GM20431 (cell line): ENCODE data around the gene TEDC2.
"Not testable (repeated sequence)": the region's sequence is repeated elsewhere in the genome, so short reads cannot be mapped to it uniquely, and the experiment has no call there.

Source experiments
- in situ Hi-C: fragments of 300-500 bp; cut with MseI, MboI; formaldehyde crosslinking; loops from one replicate; pipeline ENCODE4 v1.15.0; 2020; ENCODE audit warnings: low sequenced_read_pairs; ENCODE audit not compliant: unreplicated experiment

Gene TEDC2

GRCh38 chr16:2437032-2437790, 22.7 kb upstream of the TEDC2 start:
- in situ Hi-C loops, result no loop called here

- in situ Hi-C loops, result no loop called here
Observed at GRCh38 chr16:2438121-2438520, 21.8 kb upstream of the TEDC2 start.

DNA sequence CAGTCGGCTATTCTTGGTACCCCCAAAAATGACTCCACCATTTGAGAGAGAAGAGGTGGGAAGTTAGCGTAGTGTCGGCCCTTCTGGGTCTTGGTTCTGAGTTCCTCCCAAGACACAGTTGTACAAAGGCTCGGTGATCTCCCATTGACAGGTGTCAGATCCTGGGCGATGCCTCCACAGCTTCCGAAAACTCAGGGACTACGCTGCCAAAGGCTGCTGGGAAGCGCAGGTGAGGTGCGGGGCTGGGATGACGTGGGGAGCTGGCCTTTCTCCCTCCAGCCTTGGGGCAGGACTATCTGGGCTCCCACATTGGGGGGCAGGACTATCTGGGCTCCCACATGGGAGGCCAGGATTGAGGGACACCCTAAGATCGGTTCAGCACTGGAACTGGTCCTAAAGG, 20.3 kb upstream of the TEDC2 start:
- in situ Hi-C loops, result no loop called here

GRCh38 chr16:2441143-2441804, 18.6 kb upstream of the TEDC2 start:
- in situ Hi-C loops, result not testable (repeated sequence)

GRCh38 chr16:2443555-2443954, 16.4 kb upstream of the TEDC2 start:
- in situ Hi-C loops, result no loop called here

GRCh38 chr16:2447920-2448583, 11.9 kb upstream of the TEDC2 start:
- in situ Hi-C loops, result no loop called here

- in situ Hi-C loops, result no loop called here
Observed at GRCh38 chr16:2449118-2449517, 10.8 kb upstream of the TEDC2 start.

- in situ Hi-C loops, result no loop called here
Observed at GRCh38 chr16:2450535-2450934, 9.4 kb upstream of the TEDC2 start.

- in situ Hi-C loops, result no loop called here
Observed at GRCh38 chr16:2450975-2451381, 8.9 kb upstream of the TEDC2 start.

DNA sequence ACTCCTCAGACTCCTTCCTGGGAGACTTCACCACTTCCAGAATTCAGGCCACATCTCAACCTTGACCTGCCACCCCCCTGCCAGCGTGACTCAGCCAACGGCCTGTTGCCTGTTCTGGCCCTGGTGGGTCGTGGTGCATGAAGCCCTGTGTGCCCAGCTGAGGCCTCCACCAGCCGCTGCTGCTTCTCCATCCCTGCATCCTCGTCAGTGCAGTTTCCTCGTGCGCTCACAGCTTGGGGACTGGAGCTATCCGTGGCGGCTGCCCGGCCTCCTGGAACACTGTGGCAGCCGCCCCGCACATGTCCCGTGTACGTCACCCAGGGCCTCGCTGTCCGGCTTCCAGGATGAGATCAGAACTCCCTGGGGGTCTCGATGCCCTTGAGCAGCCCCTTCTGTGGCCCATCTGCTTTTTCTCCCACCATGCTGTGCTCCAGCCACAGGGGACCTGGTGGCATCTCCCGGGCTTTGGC, 8.0 kb upstream of the TEDC2 start:
- in situ Hi-C loops, result no loop called here

GRCh38 chr16:2452650-2453049, 7.3 kb upstream of the TEDC2 start:
- in situ Hi-C loops, result no loop called here

DNA sequence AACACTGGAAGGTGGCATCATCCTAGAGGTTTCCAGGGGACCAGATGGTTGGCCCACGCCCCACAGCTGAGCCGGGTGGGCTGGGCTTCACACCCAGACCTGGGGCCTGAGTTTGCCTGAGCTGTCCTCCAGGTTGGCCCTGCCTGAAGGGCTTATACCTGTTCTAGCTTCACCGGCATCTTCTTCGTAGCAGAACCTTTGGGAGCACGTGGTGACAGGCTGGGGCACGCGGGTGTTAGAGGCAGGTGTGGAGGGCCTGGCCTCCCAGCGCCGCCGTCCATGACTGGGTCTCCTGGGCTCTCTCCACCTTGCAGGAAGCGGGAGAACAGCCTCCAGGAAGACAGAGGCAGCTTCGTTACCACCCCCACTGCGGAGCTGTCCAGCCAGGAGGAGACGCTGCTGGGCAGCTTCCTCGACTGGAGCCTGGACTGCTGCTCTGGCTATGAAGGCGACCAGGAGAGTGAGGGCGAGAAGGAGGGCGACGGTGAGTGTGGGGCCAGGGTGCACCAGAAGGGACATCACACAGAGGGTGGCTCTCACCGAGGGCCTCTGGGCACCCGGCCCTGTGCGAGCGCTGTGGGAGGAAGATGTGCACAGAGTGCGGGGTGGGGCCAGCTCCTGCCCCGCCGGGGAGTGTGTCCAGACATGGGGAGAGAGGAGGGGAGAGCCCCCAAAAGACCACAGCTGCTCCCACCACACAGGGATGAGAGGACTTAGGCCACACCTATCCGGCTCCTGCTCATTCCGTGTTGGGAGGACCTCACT, 4.6 kb upstream of the TEDC2 start:
- in situ Hi-C loops, result no loop called here

DNA sequence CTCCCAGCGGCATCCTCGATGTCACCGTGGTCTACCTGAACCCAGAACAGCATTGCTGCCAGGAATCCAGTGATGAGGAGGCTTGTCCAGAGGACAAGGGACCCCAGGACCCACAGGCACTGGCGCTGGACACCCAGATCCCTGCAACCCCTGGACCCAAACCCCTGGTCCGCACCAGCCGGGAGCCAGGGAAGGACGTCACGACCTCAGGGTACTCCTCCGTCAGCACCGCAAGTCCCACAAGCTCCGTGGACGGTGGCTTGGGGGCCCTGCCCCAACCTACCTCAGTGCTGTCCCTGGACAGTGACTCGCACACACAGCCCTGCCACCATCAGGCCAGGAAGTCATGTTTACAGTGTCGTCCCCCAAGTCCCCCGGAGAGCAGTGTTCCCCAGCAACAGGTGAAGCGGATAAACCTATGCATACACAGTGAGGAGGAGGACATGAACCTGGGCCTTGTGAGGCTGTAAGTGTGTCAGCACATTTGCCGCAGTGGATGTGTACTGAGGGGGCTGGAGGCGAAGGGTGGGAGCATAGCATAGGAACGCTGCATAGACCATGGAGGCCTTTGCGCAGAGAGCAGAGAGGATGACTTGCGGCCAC, 3.3 kb upstream of the TEDC2 start:
- in situ Hi-C loops, result no loop called here

DNA sequence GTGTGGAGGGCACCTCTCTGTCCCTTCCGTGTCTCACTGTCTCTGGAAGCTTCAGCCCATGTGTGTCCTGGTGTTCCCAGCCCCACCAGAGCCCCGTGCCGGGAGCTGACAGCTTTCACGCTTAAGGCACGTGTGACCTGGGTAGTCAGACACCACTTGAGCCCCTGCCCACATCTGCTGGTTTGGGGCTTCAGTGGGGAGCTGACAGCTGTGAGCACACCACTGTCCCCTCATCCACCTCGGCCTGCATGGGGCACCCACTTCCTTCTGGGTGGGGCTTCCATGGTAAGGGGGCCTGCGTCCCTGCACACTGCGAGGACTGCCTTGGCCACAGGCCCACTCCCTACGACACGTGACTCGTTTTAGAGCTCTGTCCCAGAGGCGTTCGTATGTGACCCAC, 2.6 kb upstream of the TEDC2 start:
- in situ Hi-C loops, result no loop called here

DNA sequence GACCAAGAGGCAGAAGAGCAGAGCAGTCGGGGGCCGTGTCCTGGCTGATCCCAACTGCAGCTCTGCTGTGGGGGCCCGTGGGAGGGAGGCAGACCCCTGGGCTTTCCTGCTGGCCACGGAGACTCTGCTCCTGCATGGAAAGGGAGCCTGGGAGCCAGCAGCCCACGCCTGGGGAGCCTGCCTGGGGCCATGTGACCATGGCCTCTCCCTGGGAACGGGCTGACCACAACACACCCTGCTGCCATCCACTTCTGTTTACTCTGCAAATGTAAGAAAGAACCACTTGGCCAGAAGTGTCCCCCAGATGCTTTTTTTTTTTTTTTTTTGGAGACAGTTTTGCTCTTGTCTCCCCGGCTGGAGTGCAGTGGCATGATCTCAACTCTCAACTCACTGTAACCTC, 2.0 kb upstream of the TEDC2 start:
- in situ Hi-C loops, result no loop called here

DNA sequence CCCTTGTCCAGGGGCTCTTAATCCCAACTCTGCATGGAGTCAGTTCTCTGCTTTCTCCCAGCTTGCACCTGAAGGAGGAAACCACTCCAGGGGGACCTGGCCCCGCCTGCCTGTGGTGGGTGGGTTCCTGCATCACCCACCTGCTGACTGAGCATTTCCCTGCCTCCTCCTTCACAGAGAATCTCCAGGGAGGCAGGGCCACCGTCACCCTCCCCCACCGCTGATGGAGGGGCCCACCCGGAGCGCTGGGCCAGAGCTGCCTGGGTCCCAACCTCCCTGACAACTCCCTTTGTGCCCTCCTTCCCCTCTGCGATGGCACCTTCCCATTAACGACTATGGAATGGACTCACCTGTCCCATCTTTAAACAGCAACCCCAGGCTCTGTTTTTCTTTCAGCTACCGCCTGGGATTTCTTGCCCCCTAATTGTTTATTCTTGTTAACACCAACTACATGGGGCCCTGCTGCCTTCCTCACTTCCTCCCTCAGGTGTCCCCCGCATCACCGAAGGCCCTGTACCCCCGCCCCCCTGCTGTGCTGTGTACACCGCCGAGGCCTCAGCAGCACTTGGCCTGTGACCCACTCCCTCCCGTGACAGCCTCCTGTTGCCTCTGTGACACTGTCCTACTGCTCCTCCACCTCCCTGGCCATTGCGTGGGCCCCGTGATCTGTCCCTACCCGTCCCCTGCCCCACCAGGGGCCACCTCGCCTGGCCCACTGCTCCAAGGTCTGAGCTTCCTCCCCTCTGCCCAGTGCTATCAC, 842 bp upstream of the TEDC2 start:
- in situ Hi-C loops, result no loop called here

- in situ Hi-C loops, result no loop called here
Observed at GRCh38 chr16:2460391-2460713, 443 bp downstream of the TEDC2 start.

DNA sequence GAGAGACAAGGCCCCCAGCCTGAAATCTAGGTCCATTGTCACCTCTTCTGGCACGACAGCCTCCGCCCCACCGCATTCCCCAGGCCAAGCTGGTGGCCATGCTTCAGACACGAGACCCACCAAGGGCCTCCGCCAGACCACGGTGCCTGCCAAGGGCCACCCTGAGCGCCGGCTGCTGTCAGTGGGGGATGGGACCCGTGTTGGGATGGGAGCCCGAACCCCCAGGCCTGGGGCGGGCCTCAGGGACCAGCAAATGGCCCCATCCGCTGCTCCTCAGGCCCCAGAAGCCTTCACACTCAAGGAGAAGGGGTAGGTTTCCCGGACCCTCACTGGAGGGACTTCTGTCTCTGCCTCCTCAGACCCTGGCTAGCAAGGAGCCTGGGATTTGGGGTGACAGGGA, 1.0 kb downstream of the TEDC2 start:
- in situ Hi-C loops, result no loop called here

DNA sequence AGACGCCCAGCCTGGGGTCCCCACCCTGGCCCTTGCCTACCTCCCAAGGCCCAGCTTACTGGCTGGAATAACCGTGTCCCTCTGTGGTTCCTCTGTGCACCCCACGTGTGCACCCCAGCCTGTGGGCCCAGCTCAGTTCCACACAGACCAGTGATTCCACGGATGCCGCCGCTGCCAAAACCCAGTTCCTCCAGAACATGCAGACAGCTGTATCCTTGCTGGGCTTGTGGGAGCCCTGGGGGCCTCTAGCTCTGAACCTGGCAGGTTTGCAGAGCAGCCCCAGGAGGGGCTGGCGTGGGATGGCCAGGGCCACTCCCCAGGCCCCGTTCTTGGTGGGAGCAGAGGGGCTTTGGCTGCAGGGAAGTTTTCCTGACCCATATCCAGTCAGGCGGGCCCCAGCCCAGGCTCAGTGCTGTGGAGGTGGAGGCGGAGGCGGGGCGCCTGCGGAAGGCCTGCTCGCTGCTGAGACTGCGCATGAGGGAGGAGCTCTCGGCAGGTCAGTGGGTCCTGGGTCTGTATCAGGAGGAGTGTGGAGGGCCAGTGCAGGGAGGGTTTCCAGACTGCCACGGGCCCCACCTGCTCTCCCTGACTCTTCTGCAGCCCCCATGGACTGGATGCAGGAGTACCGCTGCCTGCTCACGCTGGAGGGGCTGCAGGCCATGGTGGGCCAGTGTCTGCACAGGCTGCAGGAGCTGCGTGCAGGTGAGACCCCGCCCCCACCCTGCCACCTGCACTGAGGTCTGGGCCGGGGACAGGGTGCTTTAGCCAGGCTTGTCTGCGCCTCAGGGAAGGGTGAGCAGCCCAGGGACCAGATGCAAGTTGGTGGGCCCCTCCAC, 2.3 kb downstream of the TEDC2 start:
- in situ Hi-C loops, result no loop called here
